Activated CD4-positive, alpha-beta T cell treated with anti-CD3 and anti-CD28 coated beads for 36 hours (primary cell): Measurements from ENCODE around the gene TSPEAR. TPM values are rescaled to one million over a fixed set of nuclear protein-coding genes. Genes with fewer than 3 reads are reported as not detected.

Experiments
- ATAC-seq: fragments of 200-7000 bp; cut with Tn5 transposase; one replicate; pipeline ENCODE4 v1.10.0; 2021; ENCODE audit warnings: mild to moderate bottlenecking, moderate library complexity
- CTCF ChIA-PET: fragments of 350-600 bp; sonication (Branson Sonifier 250); formaldehyde crosslinking; loops from one replicate; lab custom pipeline; 2021; ENCODE audit warnings: antibody characterized with exemption; lab: Charles Lee
- POLR2A ChIA-PET: fragments of 350-600 bp; sonication (Branson Sonifier 250); formaldehyde crosslinking; loops from one replicate; lab custom pipeline; 2021; ENCODE audit warnings: antibody characterized with exemption, inconsistent platforms; lab: Charles Lee
- DNase-seq: peaks from one replicate; pipeline ENCODE4 v3.0.0-alpha.2; 2020
- H3K27ac Mint-ChIP-seq: one replicate; pipeline ENCODE4 v1.8.0; 2021; ENCODE audit warnings: mixed read lengths
- H3K27me3 Mint-ChIP-seq: one replicate; pipeline ENCODE4 v1.8.0; 2021; ENCODE audit warnings: mixed read lengths
- H3K36me3 Mint-ChIP-seq: one replicate; pipeline ENCODE4 v1.8.0; 2021; ENCODE audit warnings: low read depth, mixed read lengths
- H3K4me1 Mint-ChIP-seq: one replicate; pipeline ENCODE4 v1.8.0; 2021; ENCODE audit warnings: mixed read lengths
- H3K4me3 Mint-ChIP-seq: one replicate; pipeline ENCODE4 v1.8.0; 2021; ENCODE audit warnings: mild to moderate bottlenecking, moderate library complexity, mixed read lengths
- H3K9me3 Mint-ChIP-seq: one replicate; pipeline ENCODE4 v1.8.0; 2021; ENCODE audit warnings: low read depth, mixed read lengths
- intact Hi-C, 2 experiments: fragments of 100-400 bp; cut with DNase I in 1 of 2; cut with micrococcal nuclease in 1 of 2; formaldehyde crosslinking; loops; one replicate each; pipeline versions ENCODE4 v1.14.2 to v1.15.1; 2022 to 2024; cut with DNase I, micrococcal nuclease
- total RNA-seq, 2 experiments: library from RNA; stranded (reverse); gene quantifications; one replicate each; pipeline ENCODE4 v1.2.3, GENCODE V29; 2021

The TSPEAR gene
- total RNA-seq, 2 experiments from 2014 or later, result not detected

GRCh38 chr21:44626673-44627143 is 84.7 kb downstream of the TSPEAR start, which contains the start of gene KRTAP10-9:
KRTAP10-9 (plus strand) TSS chr21:44627093; CDS start chr21:44627172, 79 bp downstream.
- Mint-ChIP-seq H3K4me1 (peaks cover 21% of the 10 kb centered on the region), H3K36me3 (peaks cover 5% of the 10 kb centered on the region), H3K27ac (no peak within 1 kb of the TSS), H3K27me3 (no peaks in the 10 kb centered on the region), H3K4me3 (no peak within 1 kb of the TSS), H3K9me3 (peaks cover 43% of the 10 kb centered on the region)
- DNase-seq (no peak), ATAC-seq (no peak)
- intact Hi-C loops, result no loop called here
- POLR2A ChIA-PET, result no interaction called here
- CTCF ChIA-PET, result no interaction called here

GRCh38 chr21:44626262-44626661 is 85.1 kb downstream of the TSPEAR start:
- CTCF ChIA-PET, result no interaction called here
- Mint-ChIP-seq H3K27me3 (no peaks in the 10 kb centered on the region), H3K27ac (no peak overlapping the region), H3K4me3 (no peak overlapping the region), H3K36me3 (peaks cover 3% of the 10 kb centered on the region), H3K4me1 (peaks cover 21% of the 10 kb centered on the region), H3K9me3 (peaks cover 41% of the 10 kb centered on the region)
- intact Hi-C loops, result no loop called here
- POLR2A ChIA-PET, result no interaction called here
- ATAC-seq (no peak), DNase-seq (no peak)

DNA sequence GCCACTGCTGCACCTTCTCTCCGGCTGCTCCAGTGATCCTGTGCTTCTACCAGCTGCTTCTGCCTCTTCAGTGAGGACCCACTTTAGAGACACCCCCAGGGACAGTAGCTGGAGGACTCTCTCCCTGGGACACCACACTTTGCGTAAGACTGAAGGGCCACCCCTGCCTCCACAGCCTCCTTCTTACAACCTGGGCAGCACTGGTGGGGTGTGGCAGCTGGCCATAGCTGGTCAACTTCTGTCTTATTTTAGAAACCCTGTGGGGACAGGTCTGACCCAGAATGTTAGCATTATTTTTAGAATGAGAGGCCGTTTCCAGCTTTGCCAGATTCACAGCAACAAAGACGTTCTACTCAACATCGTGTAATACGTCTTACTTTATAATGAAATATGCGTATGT is 85.6 kb downstream of the TSPEAR start:
- H3K27me3 Mint-ChIP-seq, result no peaks in the 10 kb centered on the region
- H3K36me3 Mint-ChIP-seq, result peaks cover 5% of the 10 kb centered on the region
- CTCF ChIA-PET, result no interaction called here
- intact Hi-C loops, result no loop called here
- peaks cover 22% of the 10 kb centered on the region for H3K4me1 Mint-ChIP-seq
- DNase-seq (no peak), ATAC-seq (no peak)
- H3K9me3 Mint-ChIP-seq, result peaks cover 38% of the 10 kb centered on the region
- no peak overlapping the region for H3K4me3 Mint-ChIP-seq
- H3K27ac Mint-ChIP-seq, result no peak overlapping the region
- POLR2A ChIA-PET, result no interaction called here

- H3K36me3 Mint-ChIP-seq, result peaks cover 22% of the 10 kb centered on the region
- DNase-seq, result no peak
- H3K4me3 Mint-ChIP-seq, result no peak overlapping the region
- H3K27me3 Mint-ChIP-seq, result no peaks in the 10 kb centered on the region
- H3K4me1 Mint-ChIP-seq, result peaks cover 25% of the 10 kb centered on the region
- H3K9me3 Mint-ChIP-seq, result peaks cover 43% of the 10 kb centered on the region
- ChIA-PET POLR2A (no interaction called here), CTCF (no interaction called here)
- H3K27ac Mint-ChIP-seq, result no peak overlapping the region
- intact Hi-C loops, result no loop called here
- no peak for ATAC-seq
Measured at GRCh38 chr21:44623575-44623974, 87.8 kb downstream of the TSPEAR start.

GRCh38 chr21:44619886-44620285 is 91.5 kb downstream of the TSPEAR start:
- intact Hi-C loops, result loop anchor here (5.0 kb wide), 2 partner anchors 32 to 73 kb away; partner anchors contain the start of gene KRTAP12-4 (in 1 of the 2)
- ATAC-seq, result no peak
- H3K27ac Mint-ChIP-seq, result peak overlapping the region; percentile 14

DNA sequence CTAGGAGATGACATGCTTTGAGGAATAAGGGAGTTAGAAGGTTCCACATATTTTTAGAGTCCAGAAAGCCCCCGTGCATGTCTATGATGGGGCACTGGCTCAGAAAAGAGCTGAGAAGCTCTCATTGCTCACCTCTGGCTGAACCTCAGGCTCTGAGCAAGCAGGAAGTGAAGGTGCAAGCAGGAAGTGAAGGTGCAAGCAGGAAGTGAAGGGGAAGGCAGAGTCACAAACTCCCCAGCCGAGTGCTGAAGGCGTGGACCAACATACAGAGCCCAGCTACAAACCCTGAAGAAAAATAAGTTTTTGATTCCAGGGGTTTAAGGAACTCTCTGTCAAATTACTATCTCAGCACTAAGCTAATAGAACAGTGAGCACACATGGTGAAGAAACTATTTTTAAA is 92.5 kb downstream of the TSPEAR start:
- POLR2A ChIA-PET, result interaction anchor here (1.0 kb wide), 1 partner anchor 254 kb away, joined by 3 read pairs; no protein-coding TSS in a partner anchor
- Mint-ChIP-seq H3K4me3 (peak overlapping the region; percentile 18), H3K4me1 (peaks cover 45% of the 10 kb centered on the region), H3K36me3 (peaks cover 21% of the 10 kb centered on the region), H3K9me3 (peaks cover 35% of the 10 kb centered on the region), H3K27ac (peak overlapping the region; percentile 90), H3K27me3 (no peaks in the 10 kb centered on the region)
- intact Hi-C loops, result loop anchor here (5.0 kb wide), 2 partner anchors 33 to 72 kb away; partner anchors contain the start of gene KRTAP12-4 (in 1 of the 2)
- ATAC-seq (peak; percentile 99), DNase-seq (peak; percentile 67)
- CTCF ChIA-PET, result interaction anchor here (0.5 to 0.8 kb wide), 2 partner anchors 10 to 510 kb away, joined by 3 read pairs; no protein-coding TSS in a partner anchor

More at GRCh38 chr21:44619886-44620285, 91.5 kb downstream of the TSPEAR start:
- H3K9me3 Mint-ChIP-seq, result peaks cover 45% of the 10 kb centered on the region
- ChIA-PET CTCF (interaction anchor here (0.5 kb wide), 1 partner anchor 820 kb away, joined by 3 read pairs; no protein-coding TSS in a partner anchor), POLR2A (no interaction called here)
- DNase-seq, result no peak
- H3K4me1 Mint-ChIP-seq, result peaks cover 45% of the 10 kb centered on the region
- no peak overlapping the region for H3K4me3 Mint-ChIP-seq
- H3K27me3 Mint-ChIP-seq, result no peaks in the 10 kb centered on the region
- H3K36me3 Mint-ChIP-seq, result peaks cover 22% of the 10 kb centered on the region

DNA sequence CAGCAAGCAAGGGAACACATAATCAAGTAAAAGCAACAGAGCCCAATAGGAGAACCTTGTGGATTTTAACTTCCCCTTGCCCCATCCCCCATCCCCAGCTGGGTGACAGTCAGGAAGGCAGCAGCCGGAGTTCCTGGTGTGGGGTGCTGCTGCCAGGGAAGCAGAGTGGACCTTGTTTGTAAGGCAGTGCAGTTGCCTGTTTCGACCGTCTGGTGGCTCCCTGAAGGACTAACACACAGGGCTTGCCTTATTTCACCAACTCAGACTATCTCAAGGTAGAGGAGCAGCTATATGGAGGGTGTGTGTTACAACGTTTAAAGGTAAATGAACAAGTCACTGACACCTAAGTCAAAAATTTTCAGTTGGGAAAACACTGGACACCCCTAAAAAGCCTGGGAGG is 92.9 kb downstream of the TSPEAR start:
- CTCF ChIA-PET, result interaction anchor here (0.8 kb wide), 1 partner anchor 9 kb away, joined by 3 read pairs; no protein-coding TSS in a partner anchor
- POLR2A ChIA-PET, result interaction anchor here (1.0 kb wide), 1 partner anchor 254 kb away, joined by 3 read pairs; no protein-coding TSS in a partner anchor
- DNase-seq (peak; percentile 27), ATAC-seq (peak; percentile 64)
- H3K36me3 Mint-ChIP-seq, result peaks cover 21% of the 10 kb centered on the region
- peaks cover 45% of the 10 kb centered on the region for H3K4me1 Mint-ChIP-seq
- H3K9me3 Mint-ChIP-seq, result peaks cover 31% of the 10 kb centered on the region
- intact Hi-C loops, result loop anchor here (5.0 kb wide), 2 partner anchors 34 to 71 kb away; partner anchors contain the start of gene KRTAP12-4 (in 1 of the 2)
- no peaks in the 10 kb centered on the region for H3K27me3 Mint-ChIP-seq
- peak overlapping the region; percentile 18 for H3K4me3 Mint-ChIP-seq
- peak overlapping the region; percentile 90 for H3K27ac Mint-ChIP-seq

GRCh38 chr21:44617071-44617501 is 94.3 kb downstream of the TSPEAR start:
- intact Hi-C loops, result loop anchor here (5.0 kb wide), 2 partner anchors 35 to 70 kb away; partner anchors contain the start of gene KRTAP12-4 (in 1 of the 2)
- H3K4me1 Mint-ChIP-seq, result peaks cover 45% of the 10 kb centered on the region
- DNase-seq (no peak), ATAC-seq (no peak)
- peaks cover 20% of the 10 kb centered on the region for H3K9me3 Mint-ChIP-seq
- ChIA-PET CTCF (no interaction called here), POLR2A (no interaction called here)
- H3K27me3 Mint-ChIP-seq, result no peaks in the 10 kb centered on the region
- no peak overlapping the region for H3K4me3 Mint-ChIP-seq
- no peak overlapping the region for H3K27ac Mint-ChIP-seq
- H3K36me3 Mint-ChIP-seq, result peaks cover 21% of the 10 kb centered on the region

GRCh38 chr21:44616591-44616926 is 94.8 kb downstream of the TSPEAR start:
- DNase-seq (no peak), ATAC-seq (no peak)
- peaks cover 20% of the 10 kb centered on the region for H3K9me3 Mint-ChIP-seq
- no peaks in the 10 kb centered on the region for H3K27me3 Mint-ChIP-seq
- POLR2A ChIA-PET, result no interaction called here
- intact Hi-C loops, result loop anchor here (5.0 kb wide), 2 partner anchors 36 to 69 kb away; partner anchors contain the start of gene KRTAP12-4 (in 1 of the 2)
- CTCF ChIA-PET, result no interaction called here
- peaks cover 21% of the 10 kb centered on the region for H3K36me3 Mint-ChIP-seq
- no peak overlapping the region for H3K27ac Mint-ChIP-seq
- peaks cover 45% of the 10 kb centered on the region for H3K4me1 Mint-ChIP-seq
- no peak overlapping the region for H3K4me3 Mint-ChIP-seq

GRCh38 chr21:44615911-44616590 is 95.3 kb downstream of the TSPEAR start:
- intact Hi-C loops, result loop anchor here (5.0 kb wide), 2 partner anchors 36 to 69 kb away; partner anchors contain the start of gene KRTAP12-4 (in 1 of the 2)
- Mint-ChIP-seq H3K4me1 (peaks cover 45% of the 10 kb centered on the region), H3K4me3 (no peak overlapping the region), H3K27me3 (no peaks in the 10 kb centered on the region), H3K36me3 (peaks cover 21% of the 10 kb centered on the region), H3K27ac (no peak overlapping the region), H3K9me3 (peaks cover 23% of the 10 kb centered on the region)
- DNase-seq (no peak), ATAC-seq (no peak)
- CTCF ChIA-PET, result no interaction called here
- POLR2A ChIA-PET, result no interaction called here

- Mint-ChIP-seq H3K36me3 (peaks cover 20% of the 10 kb centered on the region), H3K4me1 (peaks cover 41% of the 10 kb centered on the region), H3K9me3 (peaks cover 22% of the 10 kb centered on the region), H3K27me3 (no peaks in the 10 kb centered on the region), H3K4me3 (no peak overlapping the region), H3K27ac (no peak overlapping the region)
- ATAC-seq, result no peak
- DNase-seq, result no peak
- ChIA-PET POLR2A (no interaction called here), CTCF (no interaction called here)
- intact Hi-C loops, result loop anchor here (5.0 kb wide), 2 partner anchors 37 to 68 kb away; partner anchors contain the start of gene KRTAP12-4 (in 1 of the 2)
Measured at GRCh38 chr21:44615466-44615865, 95.9 kb downstream of the TSPEAR start.
